Measurements from ENCODE around the gene VSTM4. TPM values are rescaled to one million over a fixed set of nuclear protein-coding genes. Genes with fewer than 3 reads are reported as not detected.

The VSTM4 gene
- total RNA-seq, 2 experiments from 2014 or later = 0.16 TPM; not detected in 1

DNA sequence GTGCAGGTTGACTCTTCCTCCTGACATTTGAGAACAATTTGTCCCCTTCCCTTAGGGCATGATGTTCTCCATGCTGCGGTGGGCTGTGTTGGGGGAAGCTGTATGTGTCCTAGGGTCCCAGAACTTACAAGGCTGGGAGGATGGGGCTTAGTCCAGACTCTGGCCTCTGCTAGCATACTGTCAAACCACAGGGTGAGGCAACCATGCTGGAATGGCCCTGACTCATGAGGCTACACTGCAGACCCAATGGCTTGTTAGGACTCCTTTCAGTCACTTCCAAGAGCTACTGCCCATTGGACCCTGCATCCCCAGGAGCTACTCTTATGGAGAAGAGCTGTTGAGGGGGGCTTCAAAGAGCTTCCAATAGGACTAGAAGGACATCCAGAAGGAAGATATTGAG, 38.6 kb upstream of the VSTM4 start:
- ATAC-seq (no peak), DNase-seq (no peak)
- no peak overlapping the region for H3K4me3 Mint-ChIP-seq
- H3K27ac Mint-ChIP-seq = no peak overlapping the region
- CTCF ChIA-PET = interaction anchor here (1.1 kb wide), 1 partner anchor 10 kb away, joined by 3 read pairs; no protein-coding TSS in a partner anchor
- peaks cover 23% of the 10 kb centered on the region for H3K36me3 Mint-ChIP-seq
- H3K9me3 Mint-ChIP-seq (ENCODE audit: low read depth) = no peaks in the 10 kb centered on the region
- H3K27me3 Mint-ChIP-seq = peaks cover 6% of the 10 kb centered on the region
- peaks cover 40% of the 10 kb centered on the region for H3K4me1 Mint-ChIP-seq

DNA sequence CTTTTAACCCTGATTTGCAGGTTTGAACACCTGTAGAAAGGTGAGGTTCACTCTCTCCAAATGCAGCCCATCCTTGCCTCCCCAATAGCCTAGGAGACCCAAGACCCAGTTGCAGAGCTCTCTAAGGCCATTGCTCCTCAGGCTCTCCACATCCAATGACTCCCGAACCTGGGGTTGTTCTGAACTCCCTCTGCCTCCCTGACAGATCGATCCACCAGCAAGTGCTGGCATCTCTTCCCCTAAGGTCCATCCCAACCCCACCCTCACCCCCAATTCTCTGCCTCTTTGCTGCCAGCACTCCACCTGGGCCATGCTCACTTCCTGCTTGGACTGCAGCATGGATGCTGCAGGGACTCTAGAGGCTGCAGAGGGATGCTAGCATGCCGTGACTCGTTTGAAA, 37.8 kb upstream of the VSTM4 start:
- Mint-ChIP-seq H3K36me3 (peaks cover 18% of the 10 kb centered on the region), H3K4me1 (peaks cover 34% of the 10 kb centered on the region), H3K27ac (no peak overlapping the region), H3K9me3 (ENCODE audit: low read depth) (no peaks in the 10 kb centered on the region), H3K27me3 (peaks cover 10% of the 10 kb centered on the region), H3K4me3 (no peak overlapping the region)
- no peak for DNase-seq
- CTCF ChIA-PET = interaction anchor here (1.3 kb wide), 1 partner anchor 14 kb away, joined by 3 read pairs; no protein-coding TSS in a partner anchor
- no peak for ATAC-seq

DNA sequence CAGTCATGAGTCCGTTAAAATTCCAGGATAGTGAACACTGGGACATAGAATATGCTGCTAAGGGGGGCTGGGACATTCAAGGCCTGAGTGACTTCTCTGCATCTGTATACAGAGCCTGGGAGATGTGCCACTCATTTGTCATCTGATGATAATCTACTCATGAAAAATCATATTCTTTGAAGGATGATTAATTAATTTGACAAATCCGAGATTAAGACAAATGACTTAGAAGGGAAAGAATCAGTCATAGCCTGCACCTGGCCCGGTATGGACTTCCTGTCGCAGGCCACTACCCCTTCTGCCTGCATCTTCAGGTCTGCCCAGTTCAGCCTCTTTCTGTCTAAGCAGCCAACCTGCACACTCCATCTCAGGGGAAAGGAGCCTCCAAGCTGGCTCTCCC, 37.3 kb upstream of the VSTM4 start:
- H3K36me3 Mint-ChIP-seq = peaks cover 19% of the 10 kb centered on the region
- DNase-seq (no peak), ATAC-seq (no peak)
- H3K4me3 Mint-ChIP-seq = no peak overlapping the region
- CTCF ChIA-PET = interaction anchor here (1.3 kb wide), 1 partner anchor 15 kb away, joined by 3 read pairs; no protein-coding TSS in a partner anchor
- peaks cover 10% of the 10 kb centered on the region for H3K27me3 Mint-ChIP-seq
- no peaks in the 10 kb centered on the region for H3K9me3 Mint-ChIP-seq (ENCODE audit: low read depth)
- H3K27ac Mint-ChIP-seq = no peak overlapping the region
- peaks cover 32% of the 10 kb centered on the region for H3K4me1 Mint-ChIP-seq

DNA sequence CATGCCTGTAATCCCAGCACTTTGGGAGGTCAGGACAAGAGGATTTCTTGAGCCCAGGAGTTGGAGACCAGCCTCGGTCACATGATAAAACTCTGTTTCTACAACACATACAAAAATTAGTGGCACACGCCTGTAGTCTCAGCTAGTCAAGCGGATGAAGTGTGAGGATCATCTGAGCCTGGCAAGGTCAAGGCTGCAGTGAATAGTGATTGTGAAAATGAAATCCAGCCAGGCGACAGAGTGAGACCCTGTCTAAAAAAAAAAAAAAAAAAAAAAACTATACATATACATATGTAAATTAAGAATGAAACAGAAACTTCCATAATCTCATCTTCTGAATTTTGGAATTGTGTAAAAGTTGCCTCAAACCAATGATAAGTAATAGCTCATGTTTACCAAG, 36.7 kb upstream of the VSTM4 start:
- H3K27ac Mint-ChIP-seq = no peak overlapping the region
- H3K9me3 Mint-ChIP-seq (ENCODE audit: low read depth) = no peaks in the 10 kb centered on the region
- DNase-seq = no peak

DNA sequence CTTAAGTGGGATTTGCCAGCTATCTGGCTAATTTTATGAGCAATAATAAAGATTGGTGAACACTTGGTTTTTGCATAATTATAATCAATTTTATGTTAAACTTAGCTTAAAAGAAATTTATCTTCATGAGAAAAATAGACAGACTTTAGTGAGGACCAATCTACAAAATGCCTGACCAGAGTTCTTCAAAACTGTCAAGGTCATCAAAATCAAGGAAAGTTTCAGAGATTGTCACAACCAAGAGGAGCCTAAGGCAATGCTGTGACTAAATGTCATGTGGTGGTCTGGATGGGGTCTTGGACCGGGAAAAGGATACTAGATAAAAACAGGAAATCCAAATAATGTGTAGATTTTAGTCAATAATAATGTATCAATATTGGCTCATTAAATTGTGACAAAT, 36.2 kb upstream of the VSTM4 start:
- CTCF ChIA-PET = no interaction called here
- ATAC-seq (no peak), DNase-seq (no peak)
- Mint-ChIP-seq H3K9me3 (ENCODE audit: low read depth) (no peaks in the 10 kb centered on the region), H3K36me3 (peaks cover 14% of the 10 kb centered on the region), H3K27me3 (peaks cover 11% of the 10 kb centered on the region), H3K4me3 (no peak overlapping the region), H3K27ac (no peak overlapping the region), H3K4me1 (peaks cover 20% of the 10 kb centered on the region)

More for the DNA sequence above, 36.7 kb upstream of the VSTM4 start:
- H3K4me1 Mint-ChIP-seq = peaks cover 25% of the 10 kb centered on the region
- peaks cover 17% of the 10 kb centered on the region for H3K36me3 Mint-ChIP-seq
- H3K4me3 Mint-ChIP-seq = no peak overlapping the region
- ATAC-seq = no peak
- H3K27me3 Mint-ChIP-seq = peaks cover 10% of the 10 kb centered on the region
- CTCF ChIA-PET = interaction anchor here (1.3 kb wide), 1 partner anchor 15 kb away, joined by 3 read pairs; no protein-coding TSS in a partner anchor

DNA sequence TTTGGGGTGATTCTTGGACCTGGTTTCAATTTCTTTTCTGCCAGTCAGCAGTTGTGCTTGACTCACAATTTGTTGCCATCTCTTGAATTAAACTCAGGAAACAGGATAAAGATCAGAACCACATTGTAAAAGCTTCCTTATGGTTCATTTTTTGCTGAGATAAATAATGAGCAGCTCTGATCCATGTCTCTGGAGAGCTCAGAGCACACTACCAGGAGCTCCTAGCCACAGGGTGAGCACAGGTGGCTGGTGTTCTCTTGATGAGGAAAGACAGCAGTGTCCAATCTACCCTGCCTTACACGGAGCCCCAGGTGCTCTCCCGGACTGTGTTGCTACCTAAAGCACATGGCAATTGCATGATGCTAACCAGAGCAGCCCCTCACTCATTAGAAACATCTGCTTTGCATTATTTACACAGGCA, 35.7 kb upstream of the VSTM4 start:
- Mint-ChIP-seq H3K9me3 (ENCODE audit: low read depth) (no peaks in the 10 kb centered on the region), H3K4me1 (peaks cover 16% of the 10 kb centered on the region), H3K27ac (no peak overlapping the region), H3K36me3 (peaks cover 11% of the 10 kb centered on the region), H3K27me3 (peaks cover 15% of the 10 kb centered on the region), H3K4me3 (no peak overlapping the region)
- ATAC-seq (no peak), DNase-seq (no peak)
- CTCF ChIA-PET = no interaction called here

DNA sequence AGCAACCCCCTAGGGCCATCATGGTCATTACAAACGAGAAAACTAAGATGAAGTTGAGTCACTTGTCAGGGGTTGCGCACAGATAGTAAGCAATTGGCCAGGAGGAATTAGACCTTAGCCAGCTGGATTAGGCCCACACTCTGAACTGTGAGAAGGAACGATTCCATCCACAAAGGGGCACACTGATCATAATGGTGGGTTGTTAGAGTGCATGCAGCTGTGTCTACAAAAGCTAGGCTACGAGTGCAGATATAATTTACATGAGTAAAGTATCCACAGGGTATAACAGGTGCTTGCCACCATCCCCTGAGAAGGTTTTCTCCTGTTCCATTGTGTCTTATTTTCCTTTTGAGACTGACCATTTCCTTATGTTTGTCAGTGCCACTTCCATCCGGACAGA, 35.1 kb upstream of the VSTM4 start:
- Mint-ChIP-seq H3K4me3 (no peak overlapping the region), H3K36me3 (peaks cover 6% of the 10 kb centered on the region)

DNA sequence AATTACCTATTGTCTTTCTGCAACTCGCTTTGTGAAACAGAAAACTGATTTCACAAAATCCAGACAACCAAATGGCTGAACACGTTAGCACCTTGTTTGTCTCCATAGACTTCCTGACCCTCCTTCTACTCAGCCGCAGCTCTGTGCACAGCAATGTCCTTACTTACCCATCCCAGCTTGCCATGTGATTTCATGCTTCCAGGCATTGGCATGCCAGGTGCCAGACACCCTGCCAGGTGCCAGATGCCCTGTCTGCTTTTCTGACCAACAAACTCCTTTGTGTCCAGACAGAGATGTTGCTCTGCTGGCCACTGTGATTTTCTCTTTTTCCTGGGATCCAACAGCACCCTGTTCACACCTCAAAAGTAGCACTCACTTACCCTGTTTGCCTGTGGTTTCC, 34.6 kb upstream of the VSTM4 start:
- peaks cover 25% of the 10 kb centered on the region for H3K27me3 Mint-ChIP-seq
- DNase-seq = no peak
- H3K36me3 Mint-ChIP-seq = peaks cover 5% of the 10 kb centered on the region
- ATAC-seq = no peak
- no peak overlapping the region for H3K4me3 Mint-ChIP-seq
- CTCF ChIA-PET = no interaction called here
- no peaks in the 10 kb centered on the region for H3K9me3 Mint-ChIP-seq (ENCODE audit: low read depth)
- no peak overlapping the region for H3K27ac Mint-ChIP-seq
- H3K4me1 Mint-ChIP-seq = peaks cover 16% of the 10 kb centered on the region

More for the DNA sequence above, 35.1 kb upstream of the VSTM4 start:
- DNase-seq (no peak), ATAC-seq (no peak)
- CTCF ChIA-PET = no interaction called here
- H3K27me3 Mint-ChIP-seq = peaks cover 21% of the 10 kb centered on the region
- H3K4me1 Mint-ChIP-seq = peaks cover 16% of the 10 kb centered on the region
- H3K9me3 Mint-ChIP-seq (ENCODE audit: low read depth) = no peaks in the 10 kb centered on the region
- no peak overlapping the region for H3K27ac Mint-ChIP-seq

DNA sequence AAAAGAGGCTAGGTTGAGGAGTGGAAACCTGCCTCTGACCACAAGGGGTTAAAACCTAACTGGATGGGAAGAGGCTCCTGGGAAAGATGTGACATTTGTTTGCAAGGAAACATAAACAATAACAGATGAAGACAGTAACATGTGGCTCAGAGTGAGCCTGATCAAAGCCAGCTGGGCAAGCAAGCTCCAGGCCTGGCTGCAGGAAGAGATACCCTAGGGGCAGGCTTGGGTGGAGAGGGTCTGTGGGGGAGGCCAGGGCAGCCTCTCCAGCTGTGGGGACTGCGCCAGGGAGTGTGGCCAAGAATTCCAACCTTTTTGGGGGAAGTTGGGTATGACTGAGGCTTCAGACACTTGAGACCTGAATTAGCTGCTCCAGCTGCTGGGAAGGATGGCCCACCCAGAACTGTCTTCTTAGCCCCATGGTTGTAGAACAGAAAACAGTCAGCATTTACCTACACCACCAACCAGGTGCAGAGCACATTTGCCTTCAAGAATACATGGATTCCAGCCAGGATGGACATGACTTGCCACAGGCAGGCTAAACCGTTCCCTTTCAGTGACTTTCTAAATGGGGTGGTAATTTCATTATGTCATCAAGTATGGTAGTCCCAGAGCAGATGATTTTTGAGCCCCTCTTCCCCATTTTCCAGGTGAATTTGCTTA, 28.9 kb upstream of the VSTM4 start:
- Mint-ChIP-seq H3K9me3 (ENCODE audit: low read depth) (no peaks in the 10 kb centered on the region), H3K4me1 (no peaks in the 10 kb centered on the region), H3K36me3 (peaks cover 2% of the 10 kb centered on the region), H3K27me3 (peaks cover 25% of the 10 kb centered on the region), H3K4me3 (no peak overlapping the region), H3K27ac (no peak overlapping the region)
- CTCF ChIA-PET = no interaction called here
- DNase-seq = peak; percentile 5
- no peak for ATAC-seq

DNA sequence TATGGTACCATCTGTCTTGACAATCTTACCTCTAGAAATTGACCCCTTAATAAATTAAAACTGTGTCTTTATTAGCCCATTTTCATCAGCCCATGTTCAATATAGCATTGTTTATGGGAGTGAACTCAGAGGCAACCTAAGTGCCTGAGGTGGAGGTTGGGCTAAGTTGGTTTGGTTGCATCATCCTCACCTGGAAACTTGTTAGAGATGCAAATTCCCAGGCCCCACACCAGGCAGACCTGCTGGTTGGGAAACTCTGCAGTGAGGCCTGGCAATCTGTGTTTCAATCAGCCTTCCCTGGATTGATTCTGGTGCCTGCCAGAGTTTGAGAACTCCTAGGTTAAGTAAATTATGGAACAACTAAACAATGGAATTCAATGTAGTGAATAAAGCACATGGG, 27.9 kb upstream of the VSTM4 start:
- peaks cover 23% of the 10 kb centered on the region for H3K27me3 Mint-ChIP-seq
- H3K4me1 Mint-ChIP-seq = no peaks in the 10 kb centered on the region
- peak; percentile 8 for DNase-seq
- peaks cover 2% of the 10 kb centered on the region for H3K36me3 Mint-ChIP-seq
- CTCF ChIA-PET = no interaction called here
- H3K9me3 Mint-ChIP-seq (ENCODE audit: low read depth) = no peaks in the 10 kb centered on the region
- no peak for ATAC-seq
- no peak overlapping the region for H3K4me3 Mint-ChIP-seq
- H3K27ac Mint-ChIP-seq = no peak overlapping the region

DNA sequence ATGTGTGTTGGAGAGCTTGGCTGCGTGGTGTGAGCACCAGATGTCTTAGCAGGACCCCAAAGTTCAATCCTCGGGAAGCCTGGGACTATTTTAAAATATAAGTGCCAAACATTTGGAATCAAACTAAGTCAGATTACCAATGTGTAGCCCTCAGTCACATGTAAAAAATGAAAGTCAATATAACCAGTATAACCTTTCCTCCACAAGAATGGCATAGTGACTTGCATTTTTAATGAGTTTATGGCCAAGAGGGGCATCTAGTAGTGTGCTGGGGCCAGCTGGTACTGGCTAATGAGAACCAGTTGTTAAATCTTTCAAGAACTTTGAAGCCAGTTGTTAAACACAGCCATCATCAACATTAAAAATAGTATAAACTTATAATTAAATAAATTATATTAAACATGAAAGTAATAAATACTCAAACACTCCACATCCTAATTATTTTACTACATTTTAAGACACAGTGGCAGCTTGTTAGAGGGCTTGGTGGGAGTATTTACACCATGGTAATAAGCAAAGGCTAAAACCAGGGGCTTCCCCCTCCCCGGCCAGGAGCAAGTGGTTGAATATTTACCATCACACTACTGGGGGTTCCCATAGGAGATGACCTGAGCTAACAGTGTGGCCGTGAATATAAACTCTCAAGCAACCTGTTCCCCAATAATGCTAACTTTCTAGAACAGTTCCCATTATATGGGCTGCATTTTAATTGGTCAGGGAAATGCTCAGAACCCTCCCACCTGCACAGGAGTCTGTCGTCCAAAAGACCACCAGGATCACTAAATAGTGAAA, 26.4 kb upstream of the VSTM4 start:
- Mint-ChIP-seq H3K36me3 (no peaks in the 10 kb centered on the region), H3K4me3 (no peak overlapping the region), H3K27me3 (peaks cover 23% of the 10 kb centered on the region), H3K27ac (no peak overlapping the region), H3K9me3 (ENCODE audit: low read depth) (no peaks in the 10 kb centered on the region), H3K4me1 (no peaks in the 10 kb centered on the region)
- ATAC-seq = no peak
- DNase-seq = no peak
- CTCF ChIA-PET = no interaction called here

DNA sequence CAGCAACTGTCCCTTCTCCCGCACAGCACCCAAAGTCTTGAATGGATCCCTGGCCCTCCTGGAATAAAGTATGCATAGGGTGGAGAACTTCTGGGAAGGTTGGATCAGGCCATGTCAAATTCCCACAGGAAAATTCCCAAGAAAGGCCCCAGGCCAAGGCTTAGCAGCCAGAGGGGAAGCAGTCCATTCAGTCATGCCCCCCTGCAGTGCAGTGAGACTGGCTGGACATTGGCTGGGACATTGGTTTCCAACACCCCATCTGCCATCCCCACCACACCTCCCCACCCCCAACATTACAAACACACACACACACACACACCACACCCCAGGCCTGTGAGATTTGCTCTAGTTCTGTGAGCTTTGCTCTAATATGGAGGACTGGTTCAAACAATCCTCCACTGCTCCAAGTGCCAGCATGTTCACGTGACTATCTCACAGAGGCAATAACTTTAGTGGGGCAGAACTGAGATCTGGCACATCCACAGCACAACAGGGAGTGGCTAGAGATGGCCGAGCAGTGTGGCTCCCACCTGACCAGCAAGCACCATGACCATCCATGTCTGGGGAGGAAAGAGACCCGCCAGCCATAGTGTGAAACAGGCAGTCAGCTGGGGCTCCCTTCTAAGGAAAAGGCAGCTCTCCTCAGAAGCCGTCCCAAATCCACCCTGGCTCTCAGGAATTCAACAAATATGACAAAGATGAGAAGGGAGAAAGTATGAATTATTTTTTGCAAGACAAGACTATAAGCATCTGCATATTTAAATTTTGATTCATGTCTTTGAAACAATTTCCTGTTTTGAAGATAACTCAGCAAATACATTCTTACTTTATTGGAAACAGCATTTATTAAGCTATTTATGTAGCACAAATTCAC, 25.2 kb upstream of the VSTM4 start:
- H3K27ac Mint-ChIP-seq = no peak overlapping the region
- peaks cover 19% of the 10 kb centered on the region for H3K27me3 Mint-ChIP-seq
- ATAC-seq (no peak), DNase-seq (peak; percentile 16)
- no peaks in the 10 kb centered on the region for H3K36me3 Mint-ChIP-seq
- CTCF ChIA-PET = no interaction called here
- H3K9me3 Mint-ChIP-seq (ENCODE audit: low read depth) = no peaks in the 10 kb centered on the region
- peaks cover 2% of the 10 kb centered on the region for H3K4me1 Mint-ChIP-seq
- H3K4me3 Mint-ChIP-seq = no peak overlapping the region

DNA sequence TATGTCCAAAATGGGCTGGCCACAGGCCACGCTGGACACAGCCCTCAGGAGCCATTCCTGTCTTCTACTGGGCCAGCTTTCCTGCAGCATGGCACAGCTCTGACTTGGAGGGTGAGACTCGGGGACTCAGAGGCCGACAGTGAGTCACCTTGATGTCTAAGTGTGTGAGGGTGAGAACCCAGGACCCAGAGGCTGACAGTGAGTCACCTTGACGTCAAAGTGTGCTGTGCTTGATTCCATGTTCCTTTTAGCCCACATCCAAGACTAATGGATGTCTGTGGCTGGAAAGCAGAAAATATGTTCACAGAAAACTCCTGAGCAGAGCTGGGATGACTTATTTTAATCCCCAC, 24.5 kb upstream of the VSTM4 start:
- Mint-ChIP-seq H3K9me3 (ENCODE audit: low read depth) (no peaks in the 10 kb centered on the region), H3K36me3 (no peaks in the 10 kb centered on the region), H3K4me3 (no peak overlapping the region), H3K27me3 (peaks cover 19% of the 10 kb centered on the region), H3K27ac (no peak overlapping the region), H3K4me1 (peaks cover 3% of the 10 kb centered on the region)
- DNase-seq (peak; percentile 27), ATAC-seq (no peak)
- CTCF ChIA-PET = no interaction called here

All from activated CD8-positive, alpha-beta memory T cell treated with anti-CD3 and anti-CD28 coated beads, Interleukin-2, amount 10 ng/mL, durations not matched to agents 7 days and 5 days (primary cell).